Stimulated activated CD8-positive, alpha-beta memory T cell treated with anti-CD3 and anti-CD28 coated beads, Interleukin-2, amount 100 ng/mL, for 1 hour (primary cell): ENCODE results near the gene SH2B3.

ENCODE experiments used
- DNase-seq, 2 donors: peaks; one replicate each; pipeline ENCODE4 v3.0.0-alpha.2; 2020; ENCODE audit warnings: low read depth in 2 of 2

SH2B3 gene

GRCh38 chr12:111409403-111409779 is 3.7 kb downstream of the SH2B3 start:
- DNase-seq, result no peak

GRCh38 chr12:111409780-111410430 is 4.2 kb downstream of the SH2B3 start:
- DNase-seq, result no peak

GRCh38 chr12:111410431-111411184 is 4.9 kb downstream of the SH2B3 start:
- no peak for DNase-seq

GRCh38 chr12:111411185-111411764 is 5.6 kb downstream of the SH2B3 start:
- no peak for DNase-seq

GRCh38 chr12:111412007-111412829 is 6.5 kb downstream of the SH2B3 start:
- no peak for DNase-seq

- DNase-seq, result no peak
These were observed 7.2 kb downstream of the SH2B3 start for GRCh38 chr12:111412830-111413441.

- no peak for DNase-seq
These were observed 7.8 kb downstream of the SH2B3 start for GRCh38 chr12:111413442-111414086.

- no peak for DNase-seq
These were observed 9.1 kb downstream of the SH2B3 start for GRCh38 chr12:111414711-111415252.

- DNase-seq, result no peak
These were observed 11.6 kb downstream of the SH2B3 start for GRCh38 chr12:111417290-111417689.

GRCh38 chr12:111417784-111418593 is 12.3 kb downstream of the SH2B3 start:
- no peak for DNase-seq

- no peak for DNase-seq
These were observed 12.8 kb downstream of the SH2B3 start for GRCh38 chr12:111418594-111418880.

GRCh38 chr12:111419784-111420183 is 14.1 kb downstream of the SH2B3 start:
- DNase-seq, result no peak

- DNase-seq, result no peak
These were observed 14.8 kb downstream of the SH2B3 start for GRCh38 chr12:111420494-111420893.

GRCh38 chr12:111424189-111424792 is 18.6 kb downstream of the SH2B3 start:
- no peak for DNase-seq

GRCh38 chr12:111424793-111425251 is 19.1 kb downstream of the SH2B3 start:
- no peak for DNase-seq

GRCh38 chr12:111425655-111426054 is 19.9 kb downstream of the SH2B3 start:
- DNase-seq, result no peak

GRCh38 chr12:111426344-111427185 is 20.8 kb downstream of the SH2B3 start:
- no peak for DNase-seq

GRCh38 chr12:111427417-111428074 is 21.8 kb downstream of the SH2B3 start:
- DNase-seq, result no peak
